GM12878 (cell line): ENCODE results near the gene NCKAP5. TPM values are rescaled to one million over a fixed set of nuclear protein-coding genes. Genes with fewer than 3 reads are reported as not detected.

ENCODE experiments used
- ATAC-seq: fragments of 200-7000 bp; cut with Tn5 transposase; 3 replicates; pipeline ENCODE4 v1.9.1; 2020; ENCODE audit warnings: mild to moderate bottlenecking, moderate library complexity
- BruUV-seq: library from RNA; stranded (reverse); fragments of 400-500 nt; replicated peaks from 2 replicates; lab custom pipeline; 2021; lab: Mats Ljungman, UMichigan
- CTCF ChIA-PET: fragments of 300-600 bp; sonication (Branson Sonifier 250); formaldehyde crosslinking; extraction: SDS; loops from one replicate; lab custom pipeline; 2021; ENCODE audit warnings: inconsistent platforms; lab: Yijun Ruan, JAX
- POLR2A ChIA-PET: fragments of 350-600 bp; formaldehyde crosslinking; extraction: SDS; loops from one replicate; lab custom pipeline; 2021; ENCODE audit warnings: inconsistent platforms; lab: Charles Lee
- RAD21 ChIA-PET: fragments of 300-600 bp; sonication (Branson Sonifier 250); formaldehyde crosslinking; loops from one replicate; lab custom pipeline; 2023; ENCODE audit warnings: antibody characterized with exemption; ENCODE audit not compliant: unreplicated experiment; lab: Charles Lee
- SMC1A ChIA-PET: fragments of 300-600 bp; sonication (Branson Sonifier 250); formaldehyde crosslinking; loops from one replicate; lab custom pipeline; 2023; ENCODE audit not compliant: unreplicated experiment, uncharacterized antibody; lab: Charles Lee
- DNase-seq: peaks from one replicate; pipeline ENCODE4 v3.0.0-alpha.2; 2011; ENCODE audit warnings: low read depth, low spot score
- FAIRE-seq: peaks from 3 replicates; lab custom pipeline; 2011; peaks lifted over from hg19 to GRCh38; lab: Jason Lieb, UNC
- H2AFZ ChIP-seq: 2 replicates; pipeline ENCODE4 v1.6.0; 2011; ENCODE audit warnings: low read depth, low read length, control low read depth; ENCODE audit not compliant: control insufficient read depth
- H3K27ac ChIP-seq: 2 replicates; pipeline ENCODE4 v1.5.1; 2011; ENCODE audit warnings: control low read depth; ENCODE audit not compliant: control insufficient read depth, insufficient read depth
- H3K27me3 ChIP-seq, 2 experiments: replicated peaks in 1 of 2; 2 replicates each; pipeline versions ENCODE4 v1.6.0 to v1.6.1; 2011; ENCODE audit warnings: low read length in 1 of 2; ENCODE audit not compliant: control insufficient read depth in 2 of 2, insufficient read depth in 2 of 2
- H3K36me3 ChIP-seq, 2 experiments: 2 replicates each; pipeline ENCODE4 v1.5.1; 2011; ENCODE audit warnings: low read length in 1 of 2; ENCODE audit not compliant: control insufficient read depth in 2 of 2, insufficient read depth in 2 of 2
- H3K4me1 ChIP-seq: 2 replicates; pipeline ENCODE4 v1.6.1; 2011; ENCODE audit warnings: mild to moderate bottlenecking, low read length, moderate library complexity, mixed read lengths; ENCODE audit not compliant: control insufficient read depth, insufficient read depth
- H3K4me2 ChIP-seq: 2 replicates; pipeline ENCODE4 v1.6.0; 2011; ENCODE audit warnings: control low read depth; ENCODE audit not compliant: control insufficient read depth, insufficient read depth
- H3K4me3 ChIP-seq: fragments of 200-600 bp; sonication (generic); 2 replicates; pipeline ENCODE4 v1.5.1; 2016
- H3K79me2 ChIP-seq: 2 replicates; pipeline ENCODE4 v1.6.0; 2011; ENCODE audit warnings: low read length; ENCODE audit not compliant: control insufficient read depth, insufficient read depth
- H3K9ac ChIP-seq: 2 replicates; pipeline ENCODE4 v1.8.0; 2011; ENCODE audit warnings: low read length, control low read depth, mixed read lengths; ENCODE audit not compliant: control insufficient read depth, insufficient read depth
- H3K9me3 ChIP-seq: replicated peaks from 3 replicates; pipeline ENCODE4 v1.5.1; 2011; ENCODE audit warnings: mild to moderate bottlenecking, low read length; ENCODE audit not compliant: control insufficient read depth, insufficient read depth
- H4K20me1 ChIP-seq: 2 replicates; pipeline ENCODE4 v1.6.0; 2011; ENCODE audit not compliant: control insufficient read depth, insufficient read depth
- BCL11A ChIP-seq: IDR thresholded peaks from 2 replicates; pipeline ENCODE4 v1.6.1; 2011; ENCODE audit warnings: low read depth, low read length
- BRCA1 ChIP-seq: IDR thresholded peaks from 2 replicates; pipeline ENCODE4 v1.6.1; 2011; ENCODE audit warnings: low read depth, low read length, improper control_type of control experiment
- GABPA ChIP-seq: IDR thresholded peaks from 2 replicates; pipeline ENCODE4 v1.6.1; 2014; ENCODE audit warnings: antibody characterized with exemption, low read depth, mild to moderate bottlenecking, inconsistent platforms
- GATAD2B ChIP-seq: fragments of 450-650 bp; conservative IDR thresholded peaks from 2 replicates; pipeline ENCODE4 v1.6.1; 2017; ENCODE audit warnings: low read depth, mild to moderate bottlenecking, moderate library complexity
- IRF4 ChIP-seq: IDR thresholded peaks from 2 replicates; pipeline ENCODE4 v1.6.1; 2011; ENCODE audit warnings: low read depth, low read length
- NFIC ChIP-seq: IDR thresholded peaks from 2 replicates; pipeline ENCODE4 v1.6.1; 2012; ENCODE audit warnings: low read depth, mild to moderate bottlenecking, inconsistent platforms, low read length, moderate library complexity
- PAX8 ChIP-seq: fragments of 450-650 bp; IDR thresholded peaks from 2 replicates; pipeline ENCODE4 v1.6.1; 2017; ENCODE audit warnings: mild to moderate bottlenecking, moderate library complexity
- RAD51 ChIP-seq: fragments of 450-650 bp; IDR thresholded peaks from 2 replicates; pipeline ENCODE4 v1.6.1; 2016; ENCODE audit warnings: moderate library complexity, mild to moderate bottlenecking, inconsistent platforms
- RUNX3 ChIP-seq: IDR thresholded peaks from 2 replicates; pipeline ENCODE4 v1.6.1; 2012; ENCODE audit warnings: low read length, inconsistent platforms
- YY1 ChIP-seq: IDR thresholded peaks from 2 replicates; pipeline ENCODE4 v1.6.1; 2011; ENCODE audit warnings: low read depth, mild to moderate bottlenecking, low read length
- ZBTB40 ChIP-seq: fragments of 450-650 bp; IDR thresholded peaks from 2 replicates; pipeline ENCODE4 v1.6.1; 2016; ENCODE audit warnings: mild to moderate bottlenecking, moderate library complexity, borderline replicate concordance
- WGBS: methylation state at CpG from one replicate; pipeline ENCODE4 v1.1.6; 2016; ENCODE audit warnings: low lambda C conversion rate; ENCODE audit not compliant: insufficient replicate concordance, insufficient coverage; ENCODE audit errors: missing lambda C conversion rate; 5-methylcytosine and 5-hydroxymethylcytosine counted together
- in situ Hi-C: fragments of 300-500 bp; cut with MboI; formaldehyde crosslinking; loops from 9 replicates; pipeline ENCODE4 v1.14.3; 2018; ENCODE audit warnings: mixed read lengths
- intact Hi-C: fragments of 100-400 bp; cut with micrococcal nuclease; formaldehyde crosslinking; loops from one replicate; pipeline ENCODE4 v1.14.2; 2022; ENCODE audit not compliant: unreplicated experiment
- polyA plus RNA-seq, 11 experiments: library from polyadenylated mRNA; depleted of rRNA in 4 of 11; unstranded in 6 of 11; stranded (reverse) in 5 of 11; fragments of >200 nt; fragmentation: Nextera tagmentation in 4 of 11; fragmentation: Illumina TruSeq in 1 of 11; extraction: Ambion mirVana in 4 of 11; extraction: Trizol in 1 of 11; gene quantifications; 1 replicate in 1 of 11; 2 replicates in 10 of 11; pipeline versions ENCODE4 v1.2.1 to v1.2.3, GENCODE V29; 2011 to 2016; ENCODE audit warnings: inconsistent platforms in 2 of 11, missing spikeins in 2 of 11, low read depth in 1 of 11
- total RNA-seq, 4 experiments: library from RNA; depleted of rRNA in 3 of 4; stranded (reverse); fragments of >200 nt in 3 of 4; fragmentation: Illumina TruSeq in 1 of 4; extraction: Trizol in 1 of 4; gene quantifications; 2 replicates each; pipeline versions ENCODE4 v1.2.1 to v1.2.3, GENCODE V29; 2013 to 2021
- TF ChIP-seq, protein P1 (sequence below): fragments of 450-650 bp; IDR thresholded peaks from 2 replicates; pipeline ENCODE4 v1.6.1; 2017; ENCODE audit warnings: mild to moderate bottlenecking, low read depth, inconsistent platforms; ENCODE audit not compliant: poor library complexity, severe bottlenecking
- TF ChIP-seq, protein P2 (sequence below): IDR thresholded peaks from 2 replicates; pipeline ENCODE4 v1.6.1; 2012; ENCODE audit warnings: low read depth, low read length, improper control_type of control experiment
- TF ChIP-seq, protein P3 (sequence below): fragments of 450-650 bp; formaldehyde crosslinking; IDR thresholded peaks from 2 replicates; pipeline ENCODE4 v1.4.0; 2020; ENCODE audit warnings: mild to moderate bottlenecking, moderate library complexity

The NCKAP5 gene
- total and polyA plus RNA-seq, 10 of the 15 experiments (the other 5 are each of a cell fraction or from before 2014, with no cell fraction given), result 0.06 to 0.44 (median 0.16) TPM

- SMC1A ChIA-PET, result interaction anchor here (1.2 to 1.9 kb wide), 2 partner anchors 19 to 21 kb away, joined by 3 to 4 read pairs; no protein-coding TSS in a partner anchor
- ATAC-seq, result no peak
- H4K20me1 ChIP-seq, result no peaks in the 10 kb centered on the region
- no peak for FAIRE-seq
- H3K4me3 ChIP-seq, result no peak overlapping the region
- no peak for DNase-seq
- H3K27ac ChIP-seq, result no peak overlapping the region
- no peaks in the 10 kb centered on the region for H3K36me3 ChIP-seq
- H2AFZ ChIP-seq, result no peak overlapping the region
- intact Hi-C loops (no loop called here), in situ Hi-C loops (no loop called here)
- 16% methylated on average over 5 of the region's 5 CpGs for WGBS
- RAD21 ChIA-PET, result no interaction called here
- no peaks in the 10 kb centered on the region for H3K4me1 ChIP-seq
- no peaks in the 10 kb centered on the region for H3K9me3 ChIP-seq
- H3K4me2 ChIP-seq, result no peak overlapping the region
- no peak overlapping the region for H3K9ac ChIP-seq
- no TSS peak for BruUV-seq
- no peaks in the 10 kb centered on the region for H3K79me2 ChIP-seq
- POLR2A ChIA-PET, result no interaction called here
- no peaks in the 10 kb centered on the region for H3K27me3 ChIP-seq
- CTCF ChIA-PET, result no interaction called here
- no peak for TF ChIP-seq GATAD2B
- no peak for TF ChIP-seq BRCA1
- TF ChIP-seq RUNX3, result no peak
- TF ChIP-seq NFIC, result no peak
- TF ChIP-seq, protein P1, sequence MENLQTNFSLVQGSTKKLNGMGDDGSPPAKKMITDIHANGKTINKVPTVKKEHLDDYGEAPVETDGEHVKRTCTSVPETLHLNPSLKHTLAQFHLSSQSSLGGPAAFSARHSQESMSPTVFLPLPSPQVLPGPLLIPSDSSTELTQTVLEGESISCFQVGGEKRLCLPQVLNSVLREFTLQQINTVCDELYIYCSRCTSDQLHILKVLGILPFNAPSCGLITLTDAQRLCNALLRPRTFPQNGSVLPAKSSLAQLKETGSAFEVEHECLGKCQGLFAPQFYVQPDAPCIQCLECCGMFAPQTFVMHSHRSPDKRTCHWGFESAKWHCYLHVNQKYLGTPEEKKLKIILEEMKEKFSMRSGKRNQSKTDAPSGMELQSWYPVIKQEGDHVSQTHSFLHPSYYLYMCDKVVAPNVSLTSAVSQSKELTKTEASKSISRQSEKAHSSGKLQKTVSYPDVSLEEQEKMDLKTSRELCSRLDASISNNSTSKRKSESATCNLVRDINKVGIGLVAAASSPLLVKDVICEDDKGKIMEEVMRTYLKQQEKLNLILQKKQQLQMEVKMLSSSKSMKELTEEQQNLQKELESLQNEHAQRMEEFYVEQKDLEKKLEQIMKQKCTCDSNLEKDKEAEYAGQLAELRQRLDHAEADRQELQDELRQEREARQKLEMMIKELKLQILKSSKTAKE, result no peak
- no peak for TF ChIP-seq RAD51
- no peak for TF ChIP-seq PAX8
- no peak for TF ChIP-seq YY1
- no peak for TF ChIP-seq GABPA
- TF ChIP-seq ZBTB40, result no peak
- TF ChIP-seq, protein P2, sequence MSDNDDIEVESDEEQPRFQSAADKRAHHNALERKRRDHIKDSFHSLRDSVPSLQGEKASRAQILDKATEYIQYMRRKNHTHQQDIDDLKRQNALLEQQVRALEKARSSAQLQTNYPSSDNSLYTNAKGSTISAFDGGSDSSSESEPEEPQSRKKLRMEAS, result no peak
- TF ChIP-seq, protein P3, sequence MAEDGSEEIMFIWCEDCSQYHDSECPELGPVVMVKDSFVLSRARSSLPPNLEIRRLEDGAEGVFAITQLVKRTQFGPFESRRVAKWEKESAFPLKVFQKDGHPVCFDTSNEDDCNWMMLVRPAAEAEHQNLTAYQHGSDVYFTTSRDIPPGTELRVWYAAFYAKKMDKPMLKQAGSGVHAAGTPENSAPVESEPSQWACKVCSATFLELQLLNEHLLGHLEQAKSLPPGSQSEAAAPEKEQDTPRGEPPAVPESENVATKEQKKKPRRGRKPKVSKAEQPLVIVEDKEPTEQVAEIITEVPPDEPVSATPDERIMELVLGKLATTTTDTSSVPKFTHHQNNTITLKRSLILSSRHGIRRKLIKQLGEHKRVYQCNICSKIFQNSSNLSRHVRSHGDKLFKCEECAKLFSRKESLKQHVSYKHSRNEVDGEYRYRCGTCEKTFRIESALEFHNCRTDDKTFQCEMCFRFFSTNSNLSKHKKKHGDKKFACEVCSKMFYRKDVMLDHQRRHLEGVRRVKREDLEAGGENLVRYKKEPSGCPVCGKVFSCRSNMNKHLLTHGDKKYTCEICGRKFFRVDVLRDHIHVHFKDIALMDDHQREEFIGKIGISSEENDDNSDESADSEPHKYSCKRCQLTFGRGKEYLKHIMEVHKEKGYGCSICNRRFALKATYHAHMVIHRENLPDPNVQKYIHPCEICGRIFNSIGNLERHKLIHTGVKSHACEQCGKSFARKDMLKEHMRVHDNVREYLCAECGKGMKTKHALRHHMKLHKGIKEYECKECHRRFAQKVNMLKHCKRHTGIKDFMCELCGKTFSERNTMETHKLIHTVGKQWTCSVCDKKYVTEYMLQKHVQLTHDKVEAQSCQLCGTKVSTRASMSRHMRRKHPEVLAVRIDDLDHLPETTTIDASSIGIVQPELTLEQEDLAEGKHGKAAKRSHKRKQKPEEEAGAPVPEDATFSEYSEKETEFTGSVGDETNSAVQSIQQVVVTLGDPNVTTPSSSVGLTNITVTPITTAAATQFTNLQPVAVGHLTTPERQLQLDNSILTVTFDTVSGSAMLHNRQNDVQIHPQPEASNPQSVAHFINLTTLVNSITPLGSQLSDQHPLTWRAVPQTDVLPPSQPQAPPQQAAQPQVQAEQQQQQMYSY (CRISPR knock-in tag), result no peak
- TF ChIP-seq IRF4, result no peak
- TF ChIP-seq BCL11A, result no peak
Measured at GRCh38 chr2:133213651-133214050, 354.6 kb downstream of the NCKAP5 start.
